SK-N-MC (cell line): ENCODE results near the gene GRK4.

Source experiments
- DNase-seq: peaks from one replicate; pipeline ENCODE4 v3.0.0-alpha.2; 2011; ENCODE audit warnings: low read depth, low spot score
- H3K27ac ChIP-seq: fragments of 200-600 bp; sonication (generic); 2 replicates; pipeline ENCODE4 v1.5.1; 2016; ENCODE audit warnings: mixed run types
- H3K36me3 ChIP-seq: fragments of 200-600 bp; sonication (generic); 2 replicates; pipeline ENCODE4 v1.6.1; 2017; ENCODE audit warnings: antibody characterized with exemption, low read length, mixed read lengths; ENCODE audit not compliant: insufficient read depth
- H3K4me3 ChIP-seq: fragments of 200-600 bp; sonication (generic); 2 replicates; pipeline ENCODE4 v1.5.1; 2016
- H3K9ac ChIP-seq: fragments of 200-600 bp; sonication (generic); 2 replicates; pipeline ENCODE4 v1.8.0; 2017; ENCODE audit warnings: mixed run types, mixed read lengths; ENCODE audit not compliant: insufficient read length
- H3K9me3 ChIP-seq: fragments of 200-600 bp; sonication (generic); 2 replicates; pipeline ENCODE4 v1.6.1; 2017; ENCODE audit warnings: low read depth, mild to moderate bottlenecking, antibody characterized with exemption, low read length, moderate library complexity, mixed read lengths
- EZH2 ChIP-seq: fragments of 200-600 bp; sonication (generic); IDR thresholded peaks from one replicate; pipeline ENCODE4 v1.6.1; 2017; ENCODE audit warnings: antibody characterized with exemption
- FOXP2 ChIP-seq: optimal IDR thresholded peaks from 2 replicates; pipeline ENCODE3; 2011; ENCODE audit warnings: mild to moderate bottlenecking, moderate library complexity; ENCODE audit not compliant: insufficient read depth; ENCODE audit errors: extremely low read length, control extremely low read depth
- POLR2AphosphoS5 ChIP-seq: IDR thresholded peaks from 2 replicates; pipeline ENCODE4 v1.6.1; 2012; ENCODE audit warnings: mild to moderate bottlenecking, low read depth, low read length, borderline replicate concordance

The GRK4 gene

DNA sequence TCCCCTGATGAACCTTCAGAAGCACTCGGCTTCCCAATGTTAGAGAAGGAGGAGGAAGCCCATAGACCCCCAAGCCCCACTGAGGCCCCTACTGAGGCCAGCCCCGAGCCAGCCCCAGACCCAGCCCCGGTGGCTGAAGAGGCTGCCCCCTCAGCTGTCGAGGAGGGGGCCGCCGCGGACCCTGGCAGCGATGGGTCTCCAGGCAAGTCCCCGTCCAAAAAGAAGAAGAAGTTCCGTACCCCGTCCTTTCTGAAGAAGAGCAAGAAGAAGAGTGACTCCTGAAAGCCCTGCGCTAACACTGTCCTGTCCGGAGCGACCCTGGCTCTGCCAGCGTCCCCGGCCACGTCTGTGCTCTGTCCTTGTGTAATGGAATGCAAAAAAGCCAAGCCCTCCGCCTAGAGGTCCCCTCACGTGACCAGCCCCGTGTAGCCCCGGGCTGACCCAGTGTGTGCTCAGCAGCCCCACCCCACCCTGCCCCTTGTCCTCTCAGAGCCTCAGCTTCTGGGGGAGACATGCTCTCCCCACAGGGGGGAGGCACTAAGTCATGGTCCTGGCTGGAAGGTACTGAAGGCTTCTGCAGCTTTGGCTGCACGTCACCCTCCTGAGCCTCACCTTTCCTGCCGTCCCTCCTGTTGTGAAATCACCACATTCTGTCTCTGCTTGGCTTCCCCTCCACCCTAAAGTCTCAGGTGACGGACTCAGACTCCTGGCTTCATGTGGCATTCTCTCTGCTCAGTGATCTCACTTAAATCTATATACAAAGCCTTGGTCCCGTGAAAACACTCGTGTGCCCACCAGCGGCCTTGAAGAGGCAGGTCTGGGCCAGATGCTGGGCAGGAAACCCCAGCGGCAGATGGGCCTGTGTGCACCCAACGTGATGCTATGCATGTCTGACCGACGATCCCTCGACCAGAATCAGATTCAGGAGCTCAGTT lies 34.9 kb upstream of the GRK4 start:
- no peak for DNase-seq
- H3K9me3 ChIP-seq: no peaks in the 10 kb centered on the region
- H3K27ac ChIP-seq: peak overlapping the region; percentile 42; the same call in 1 of the 2 replicates
- TF ChIP-seq POLR2AphosphoS5 (no peak), FOXP2 (no peak), EZH2 (no peak)
- peaks cover 20% of the 10 kb centered on the region; the same call in 1 of the 2 replicates for H3K36me3 ChIP-seq
- H3K4me3 ChIP-seq: no peak overlapping the region
- H3K9ac ChIP-seq: no peak overlapping the region

- Histone ChIP-seq H3K36me3 (peaks cover 18% of the 10 kb centered on the region; the same call in 1 of the 2 replicates), H3K9me3 (no peaks in the 10 kb centered on the region), H3K9ac (no peak overlapping the region), H3K27ac (no peak overlapping the region), H3K4me3 (no peak overlapping the region)
- TF ChIP-seq POLR2AphosphoS5 (no peak), EZH2 (no peak), FOXP2 (no peak)
- DNase-seq: no peak
Observed at GRCh38 chr4:2929469-2929868, 33.9 kb upstream of the GRK4 start.

DNA sequence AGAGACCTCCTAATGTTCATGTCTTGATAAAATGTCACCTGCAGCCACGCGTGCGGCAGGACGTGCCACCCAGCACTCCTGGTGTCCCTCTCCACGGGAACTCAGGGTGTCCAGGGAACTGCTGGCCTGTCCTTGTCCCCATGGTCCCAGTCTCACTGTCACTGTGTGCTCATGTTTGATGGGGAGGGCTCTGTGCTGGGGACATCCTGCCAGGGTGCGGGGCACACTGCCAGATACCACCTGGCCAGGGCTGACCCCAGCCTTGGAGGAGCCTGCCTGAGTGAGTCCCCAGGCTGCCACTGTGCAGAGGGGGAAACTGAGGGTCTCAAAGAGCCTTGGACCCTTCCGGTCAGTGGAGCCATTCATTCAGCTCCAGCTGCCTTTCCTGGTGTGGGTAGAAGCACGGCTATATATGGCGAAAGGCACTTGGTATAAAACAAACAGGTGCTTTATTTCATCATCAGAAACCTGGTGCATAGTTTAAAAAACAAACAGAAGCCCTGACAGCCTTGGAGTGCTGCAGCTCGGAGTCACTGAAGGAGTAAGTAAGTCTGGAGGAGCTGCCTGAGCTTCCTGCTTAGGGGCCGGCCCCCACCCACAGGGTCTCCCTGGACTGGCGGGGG lies 33.1 kb upstream of the GRK4 start:
- H3K4me3 ChIP-seq: no peak overlapping the region
- TF ChIP-seq FOXP2 (no peak), POLR2AphosphoS5 (no peak), EZH2 (no peak)
- no peak for DNase-seq
- H3K9me3 ChIP-seq: no peaks in the 10 kb centered on the region
- H3K9ac ChIP-seq: no peak overlapping the region
- 0 out of 2 replicates have a peak overlapping the region, but pooled peaks have one; percentile 36 for H3K27ac ChIP-seq
- peaks cover 14% of the 10 kb centered on the region; the same call in 1 of the 2 replicates for H3K36me3 ChIP-seq

DNA sequence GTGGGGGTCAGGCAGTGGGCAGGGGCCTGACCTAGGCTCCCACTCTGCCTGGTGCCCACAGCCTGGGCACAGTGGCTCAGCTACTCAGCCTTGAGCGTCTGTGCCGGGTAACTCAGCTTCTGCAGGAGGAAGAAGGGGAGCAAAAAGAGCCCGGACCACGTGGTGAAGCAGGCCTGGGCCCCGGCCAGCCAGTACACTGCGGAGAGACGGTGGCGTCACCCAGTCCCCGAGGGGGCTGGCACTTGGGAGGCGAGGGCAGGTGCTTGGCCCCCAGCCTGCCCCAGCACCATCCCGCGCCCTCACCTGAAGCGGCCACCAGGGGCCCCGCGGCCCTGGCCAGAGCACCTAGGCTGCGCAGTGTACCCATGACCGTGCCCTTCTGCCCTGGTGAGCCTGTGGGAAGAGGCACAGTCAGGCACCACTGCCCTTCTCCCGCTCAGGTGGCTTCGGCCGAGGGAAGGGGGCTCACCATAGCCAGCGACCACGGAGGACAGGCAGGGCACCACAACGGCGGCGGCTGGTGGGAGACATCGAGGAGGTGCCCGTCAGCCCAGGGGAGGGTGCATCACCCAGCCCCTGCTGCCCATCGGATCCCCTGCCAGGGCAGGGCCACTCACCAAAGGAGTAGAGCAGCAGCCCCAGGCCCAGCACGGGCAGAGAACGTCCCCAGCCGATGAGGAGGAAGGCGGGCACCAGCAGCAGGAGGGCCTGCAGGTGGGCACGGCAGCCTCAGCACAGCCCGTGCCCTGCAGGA lies 32.4 kb upstream of the GRK4 start:
- H3K36me3 ChIP-seq: peaks cover 12% of the 10 kb centered on the region; the same call in 1 of the 2 replicates
- no peak overlapping the region for H3K4me3 ChIP-seq
- no peak overlapping the region for H3K9ac ChIP-seq
- no peaks in the 10 kb centered on the region for H3K9me3 ChIP-seq
- peak overlapping the region; percentile 46; the same call in 1 of the 2 replicates for H3K27ac ChIP-seq
- no peak for DNase-seq
- TF ChIP-seq EZH2 (no peak), POLR2AphosphoS5 (no peak), FOXP2 (no peak)

DNA sequence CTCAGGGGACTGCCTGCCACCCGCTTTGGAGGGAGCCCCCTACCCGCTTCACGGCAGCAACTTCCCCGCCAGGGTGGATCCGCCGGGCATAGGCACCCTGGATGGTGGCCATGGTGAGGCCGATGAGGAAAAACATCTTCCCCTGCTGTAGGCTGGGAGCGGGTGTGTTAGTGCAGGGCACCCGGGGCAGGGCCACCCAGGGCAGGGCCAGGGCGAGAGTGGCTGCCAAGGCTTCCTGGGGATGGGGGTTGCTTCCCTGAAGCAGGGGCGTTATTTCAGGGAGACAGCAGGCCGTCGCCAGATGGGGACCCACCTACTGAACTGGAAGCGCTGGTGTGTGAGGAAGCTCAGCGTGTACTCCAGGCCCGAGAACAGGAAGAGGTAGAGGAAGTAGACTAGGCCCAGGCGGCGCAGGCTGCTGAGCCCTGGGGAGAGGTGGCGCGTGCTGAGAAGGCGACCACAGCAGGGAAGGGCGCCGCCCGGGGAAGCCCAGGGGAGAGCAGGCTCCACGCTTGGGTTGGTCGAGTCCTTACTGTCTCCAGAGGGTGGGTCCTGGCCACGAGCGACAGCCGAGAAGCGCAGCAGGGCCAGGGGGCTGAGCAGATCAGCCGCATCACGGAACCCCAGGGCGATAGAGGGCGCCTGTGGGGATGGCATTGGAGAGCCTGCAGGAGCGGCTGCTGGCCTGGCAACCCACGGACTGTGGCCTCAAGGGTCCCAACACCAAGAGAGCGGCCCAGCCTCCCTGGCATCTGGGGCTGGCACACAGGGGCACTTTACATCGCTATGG lies 31.7 kb upstream of the GRK4 start:
- H3K4me3 ChIP-seq: no peak overlapping the region
- no peak for DNase-seq
- H3K36me3 ChIP-seq: peaks cover 9% of the 10 kb centered on the region; the same call in 1 of the 2 replicates
- TF ChIP-seq EZH2 (no peak), FOXP2 (no peak), POLR2AphosphoS5 (peak; percentile 31; the same call in 1 of the 2 replicates)
- H3K9ac ChIP-seq: no peak overlapping the region
- H3K27ac ChIP-seq: peak overlapping the region; percentile 46
- no peaks in the 10 kb centered on the region for H3K9me3 ChIP-seq

- Histone ChIP-seq H3K9me3 (no peaks in the 10 kb centered on the region), H3K9ac (no peak overlapping the region), H3K36me3 (peaks cover 10% of the 10 kb centered on the region), H3K27ac (0 out of 2 replicates have a peak overlapping the region, but pooled peaks have one; percentile 46), H3K4me3 (peak overlapping the region; percentile 86; the same call in 1 of the 2 replicates)
- no peak for TF ChIP-seq POLR2AphosphoS5
- no peak for TF ChIP-seq EZH2
- TF ChIP-seq FOXP2: no peak
- no peak for DNase-seq
Observed at GRCh38 chr4:2932321-2932950, 30.9 kb upstream of the GRK4 start.

GRCh38 chr4:2932951-2933565 lies 30.3 kb upstream of the GRK4 start:
- H3K9me3 ChIP-seq: no peaks in the 10 kb centered on the region
- H3K4me3 ChIP-seq: peak overlapping the region; percentile 86
- TF ChIP-seq POLR2AphosphoS5 (no peak), EZH2 (no peak), FOXP2 (no peak)
- H3K9ac ChIP-seq: no peak overlapping the region
- peaks cover 16% of the 10 kb centered on the region for H3K36me3 ChIP-seq
- no peak for DNase-seq
- H3K27ac ChIP-seq: no peak overlapping the region
